Glomerular visceral epithelial cell (primary cell): ENCODE measurements around the gene UNC80.
A peak's percentile ranks its signal among the peaks of the same experiment; 100 is the strongest.

Source experiments
- DNase-seq: peaks from one replicate; pipeline ENCODE4 v3.0.0-alpha.2; 2016; ENCODE audit errors: extremely low spot score

Gene UNC80

DNA sequence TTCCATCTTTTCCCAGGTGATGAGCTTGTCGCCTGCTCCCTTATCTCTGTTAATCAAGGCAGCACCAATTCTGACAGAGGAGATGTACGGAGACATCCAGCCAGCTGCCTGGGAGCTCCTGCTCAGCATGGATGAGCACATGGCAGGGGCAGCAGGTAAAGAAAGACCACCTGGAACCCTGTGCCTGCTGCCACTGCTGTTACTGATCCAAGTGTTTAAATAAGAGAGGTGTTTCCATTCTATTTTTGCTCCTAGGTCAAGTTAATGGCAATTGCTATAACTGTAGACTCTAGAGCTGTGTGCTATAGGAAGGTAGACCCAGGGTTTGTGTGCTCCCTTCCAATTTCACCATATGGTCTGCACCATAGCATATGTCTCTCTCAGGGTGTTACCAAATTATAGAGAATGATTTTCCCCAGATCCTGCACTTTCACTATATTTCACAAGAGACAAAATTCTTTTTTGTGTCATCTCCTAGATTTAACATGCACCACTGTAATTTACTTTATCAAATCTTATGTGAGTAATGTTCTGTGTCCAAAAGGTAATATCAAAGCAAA, 142.2 kb downstream of the UNC80 start:
- no peak for DNase-seq

- no peak for DNase-seq
Observed at GRCh38 chr2:209917154-209917771, 145.6 kb downstream of the UNC80 start.

DNA sequence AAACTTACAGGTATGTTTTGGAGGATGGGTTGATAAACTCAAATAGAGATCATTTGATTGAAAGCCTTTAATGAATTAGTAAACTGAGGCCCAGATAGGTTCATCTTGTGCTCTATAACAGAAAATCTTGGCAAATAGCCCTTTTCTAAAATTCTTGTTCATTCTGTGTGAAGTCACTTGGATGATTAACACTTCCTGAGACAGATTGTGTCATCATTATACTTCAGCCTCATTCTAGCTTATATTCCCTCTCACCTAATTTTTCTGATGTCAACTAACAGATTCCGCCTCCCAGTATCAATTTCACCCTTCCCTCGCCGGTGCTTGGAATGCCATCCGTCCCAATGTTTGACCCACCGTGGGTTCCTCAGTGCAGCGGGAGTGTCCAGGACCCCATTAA, 146.6 kb downstream of the UNC80 start:
- DNase-seq = no peak

- DNase-seq = no peak
Observed at GRCh38 chr2:209922116-209922515, 150.5 kb downstream of the UNC80 start.

- DNase-seq = no peak
Observed at GRCh38 chr2:209929369-209929768, 157.7 kb downstream of the UNC80 start.

DNA sequence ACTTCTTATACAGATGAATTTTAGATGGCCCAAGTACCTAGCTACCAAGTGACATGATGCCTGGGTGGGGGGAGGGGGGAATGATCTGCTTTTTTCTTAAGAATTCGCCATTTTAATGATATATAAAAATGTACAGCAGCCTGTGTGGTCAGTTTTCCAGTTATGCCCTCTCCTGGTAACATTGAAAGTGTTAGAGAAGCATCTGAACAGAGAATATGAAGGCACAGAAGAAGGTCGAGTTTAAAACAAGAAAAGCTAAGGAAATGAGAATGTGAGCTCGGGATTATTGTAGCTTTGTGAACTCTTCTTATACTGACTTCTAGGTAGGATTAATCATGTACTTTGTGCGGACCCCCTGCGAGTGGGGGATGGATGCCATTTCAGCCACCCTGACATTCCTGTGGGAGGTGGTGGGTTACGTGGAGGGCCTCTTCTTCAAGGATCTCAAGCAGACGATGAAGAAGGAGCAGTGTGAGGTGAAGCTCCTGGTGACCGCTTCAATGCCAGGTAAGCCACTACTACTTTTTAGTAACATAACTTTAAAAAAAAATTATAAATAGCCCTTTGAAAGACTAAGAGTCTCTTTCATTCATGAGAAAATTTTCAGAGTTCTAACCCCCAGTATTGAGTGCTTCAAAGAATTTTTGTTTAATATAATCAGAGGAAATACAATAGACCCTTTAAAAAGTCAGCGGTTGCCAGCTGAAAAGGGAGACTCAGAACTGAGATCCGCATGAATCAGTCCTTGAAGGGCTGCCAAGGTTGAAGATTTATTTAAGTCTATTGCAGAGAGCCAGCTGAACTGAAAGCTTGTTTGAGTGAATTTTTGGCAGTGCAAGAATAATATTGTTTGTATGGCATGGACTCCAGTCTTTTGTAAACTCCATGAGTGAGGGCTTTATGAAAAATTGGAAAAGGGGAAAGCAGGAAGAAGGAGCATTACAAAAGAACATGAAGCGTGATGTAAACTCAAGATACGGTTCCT, 162.2 kb downstream of the UNC80 start:
- peak; percentile 26 for DNase-seq

- no peak for DNase-seq
Observed at GRCh38 chr2:209936106-209936666, 164.6 kb downstream of the UNC80 start.

DNA sequence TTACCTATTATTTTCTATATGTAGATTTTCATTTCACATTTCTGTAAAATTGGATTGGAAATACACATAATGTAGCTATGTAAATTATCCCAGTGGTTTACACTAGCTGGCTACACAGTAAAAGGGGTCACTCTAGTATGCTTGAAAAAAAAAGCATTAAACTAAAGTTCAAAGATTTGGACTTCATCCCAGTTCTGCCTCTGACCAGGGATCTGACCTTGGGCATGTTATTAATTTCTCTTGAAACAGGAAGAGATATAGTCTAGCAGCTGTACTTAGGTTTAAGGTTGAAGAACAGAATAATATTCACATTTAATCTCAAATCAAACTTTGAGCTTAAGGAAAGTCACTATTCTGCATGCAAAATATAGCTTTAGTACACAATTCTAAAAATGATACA, 166.3 kb downstream of the UNC80 start:
- no peak for DNase-seq

DNA sequence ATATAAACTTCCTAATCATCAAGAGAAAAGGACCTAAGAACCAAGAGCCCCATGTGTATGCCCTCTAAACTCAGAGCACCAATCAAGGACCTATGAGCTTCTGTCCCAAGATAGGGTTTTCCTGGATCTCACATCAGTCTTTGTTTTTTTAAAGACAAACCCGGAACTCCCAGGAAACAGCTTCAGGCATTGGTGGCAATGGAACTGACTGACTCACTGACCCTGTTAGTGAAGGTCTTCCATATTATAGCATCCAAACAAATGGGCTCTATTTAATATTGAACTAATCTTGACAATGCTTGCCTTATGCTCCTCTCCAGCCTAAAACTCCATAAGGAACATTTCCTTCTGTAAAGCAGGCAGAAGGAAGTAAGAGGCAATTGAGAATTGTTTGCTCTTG, 167.3 kb downstream of the UNC80 start:
- DNase-seq = no peak

DNA sequence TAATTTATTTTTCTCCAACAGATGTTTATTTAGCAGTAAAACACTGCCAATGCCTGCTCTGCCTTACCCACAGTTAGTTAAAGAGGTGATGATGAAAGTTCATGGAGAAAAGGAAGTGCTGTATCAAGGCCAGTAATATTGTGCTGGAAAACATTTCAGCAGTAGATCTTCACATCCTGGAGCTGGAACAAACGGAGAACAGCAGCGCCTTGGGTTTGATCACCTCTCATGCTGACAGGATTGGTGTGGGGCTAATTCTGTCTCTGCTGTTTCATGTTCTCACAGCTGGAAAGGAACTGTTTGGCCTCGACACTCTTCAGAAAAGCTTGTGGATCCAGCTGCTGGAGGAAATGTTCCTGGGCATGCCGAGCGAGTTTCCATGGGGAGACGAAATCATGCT, 169.3 kb downstream of the UNC80 start:
- no peak for DNase-seq

GRCh38 chr2:209942426-209942825, 170.8 kb downstream of the UNC80 start:
- no peak for DNase-seq

DNA sequence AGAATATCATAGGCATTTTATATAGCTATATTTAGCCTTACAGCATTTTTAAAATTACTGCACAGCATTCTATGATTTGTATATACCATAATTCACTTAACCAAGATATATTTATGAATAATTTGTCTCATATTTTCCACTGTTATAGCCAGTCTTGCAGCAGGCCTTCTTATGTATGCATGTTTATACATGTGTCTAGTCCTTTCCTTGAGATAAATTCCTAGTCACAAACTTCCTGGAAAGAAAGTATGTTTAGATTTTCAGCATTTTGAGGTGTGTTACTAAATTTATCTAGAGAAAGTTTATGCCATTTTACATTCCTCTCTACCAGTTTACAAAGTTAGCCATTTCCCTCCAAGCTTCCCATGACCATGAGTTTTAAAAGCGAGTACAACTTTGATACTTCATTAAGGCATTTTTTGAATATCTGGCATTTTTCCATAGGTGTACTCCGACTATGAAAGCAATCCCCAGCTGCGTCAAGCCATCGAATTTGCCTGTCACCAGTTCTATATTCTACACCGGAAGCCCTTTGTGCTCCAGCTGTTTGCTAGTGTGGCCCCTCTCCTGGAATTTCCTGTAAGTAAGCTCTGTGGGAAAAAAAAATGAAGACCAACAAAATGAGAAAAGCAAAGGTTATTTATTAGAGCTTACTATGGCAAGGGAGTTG, 171.4 kb downstream of the UNC80 start:
- DNase-seq = no peak

DNA sequence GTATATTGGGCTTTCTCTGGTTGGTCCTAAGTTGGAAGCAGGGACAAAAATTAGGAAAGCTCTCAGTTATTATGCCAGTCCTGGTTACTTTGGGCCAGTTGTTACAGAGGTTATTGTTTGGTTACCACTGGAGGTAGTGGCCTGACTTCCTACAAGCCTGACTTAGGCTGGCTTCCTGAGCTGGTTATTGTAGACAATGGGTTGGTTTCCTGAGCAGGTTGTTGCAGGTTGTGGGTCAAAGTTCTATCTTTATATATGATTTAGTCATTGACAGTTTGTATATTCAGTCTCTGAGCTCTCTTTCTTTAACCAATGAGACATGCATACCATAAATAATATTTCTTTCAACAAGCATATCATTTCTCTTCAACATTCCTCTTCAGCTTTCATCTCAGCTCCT, 172.1 kb downstream of the UNC80 start:
- no peak for DNase-seq

DNA sequence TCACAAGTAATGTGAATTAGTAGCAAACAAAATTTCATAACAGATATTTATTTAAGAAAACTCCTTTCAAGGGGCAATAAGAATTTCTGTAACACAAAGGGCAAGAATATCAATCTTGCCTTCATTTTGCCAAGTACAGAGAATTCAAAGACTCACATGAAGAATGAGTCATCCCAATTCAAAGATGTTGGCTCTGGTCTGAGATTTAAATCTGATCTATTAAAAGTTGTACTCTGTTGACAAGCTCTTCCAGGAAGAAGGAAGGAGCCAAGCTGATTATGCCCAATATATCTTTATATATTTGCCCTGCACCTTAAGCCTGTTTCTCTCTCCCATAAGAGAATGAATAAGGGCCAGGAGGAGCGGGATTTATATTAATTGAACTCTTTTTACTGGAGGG, 174.9 kb downstream of the UNC80 start:
- no peak for DNase-seq

- no peak for DNase-seq
Observed at GRCh38 chr2:209956271-209956670, 184.6 kb downstream of the UNC80 start.

DNA sequence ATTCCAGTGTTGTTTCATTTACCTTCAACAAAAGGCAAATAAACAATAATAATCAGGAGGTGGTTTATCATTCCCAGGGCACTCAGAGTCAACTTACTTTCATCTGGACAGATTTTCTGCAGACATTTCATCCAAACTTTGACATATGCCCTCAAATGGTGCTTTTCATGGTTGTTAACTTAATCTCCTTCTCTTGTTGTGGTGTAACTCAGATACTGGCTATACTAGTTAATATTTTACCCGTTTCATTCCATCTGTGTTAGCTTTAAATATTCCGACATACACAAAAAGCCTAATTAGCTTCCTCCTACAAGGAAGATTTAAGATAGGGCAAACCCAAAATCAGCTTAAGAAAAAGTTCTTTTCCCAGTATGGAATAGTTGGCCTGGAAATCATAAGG, 186.4 kb downstream of the UNC80 start:
- no peak for DNase-seq

DNA sequence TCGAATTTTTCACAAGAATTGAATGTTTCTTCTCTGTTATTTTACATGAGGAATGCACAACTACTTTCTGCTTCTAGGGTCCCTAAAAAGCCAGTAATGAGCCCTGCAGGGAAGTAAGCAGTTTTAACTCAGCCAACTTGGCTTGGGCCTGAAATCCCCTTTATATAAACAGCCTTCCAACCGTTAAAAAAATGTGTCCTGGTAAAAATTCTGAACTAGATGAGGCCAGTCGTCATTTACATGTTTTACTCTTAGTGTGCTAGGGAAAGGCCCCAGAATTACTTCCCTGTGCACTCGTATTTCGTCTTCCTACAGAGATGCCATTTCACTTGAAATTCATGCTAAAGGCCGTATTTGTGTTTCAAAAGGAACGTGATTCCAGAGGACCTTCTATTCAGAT, 188.4 kb downstream of the UNC80 start:
- no peak for DNase-seq

GRCh38 chr2:209960676-209961630, 189.3 kb downstream of the UNC80 start:
- DNase-seq = peak; percentile 58

DNA sequence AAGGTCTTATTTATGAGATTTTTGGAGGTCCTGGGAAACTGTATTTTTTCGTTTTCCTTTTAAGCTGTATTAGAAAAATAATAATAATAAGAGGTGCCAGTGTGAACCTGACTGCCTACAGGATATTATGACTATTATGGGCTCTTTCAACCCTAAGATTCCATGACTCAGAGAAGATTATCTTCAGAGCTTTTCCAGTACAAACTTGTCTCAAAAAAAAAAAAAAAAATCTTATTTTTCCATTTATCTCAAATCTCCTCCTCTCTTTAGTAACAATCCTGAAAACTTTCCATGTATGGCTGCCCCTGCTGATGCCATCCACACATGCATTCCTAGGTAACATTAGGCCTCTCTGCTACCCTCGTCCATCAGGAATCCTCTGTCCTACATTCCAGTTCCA, 194.1 kb downstream of the UNC80 start:
- no peak for DNase-seq

- DNase-seq = no peak
Observed at GRCh38 chr2:209969692-209970091, 198.1 kb downstream of the UNC80 start.

DNA sequence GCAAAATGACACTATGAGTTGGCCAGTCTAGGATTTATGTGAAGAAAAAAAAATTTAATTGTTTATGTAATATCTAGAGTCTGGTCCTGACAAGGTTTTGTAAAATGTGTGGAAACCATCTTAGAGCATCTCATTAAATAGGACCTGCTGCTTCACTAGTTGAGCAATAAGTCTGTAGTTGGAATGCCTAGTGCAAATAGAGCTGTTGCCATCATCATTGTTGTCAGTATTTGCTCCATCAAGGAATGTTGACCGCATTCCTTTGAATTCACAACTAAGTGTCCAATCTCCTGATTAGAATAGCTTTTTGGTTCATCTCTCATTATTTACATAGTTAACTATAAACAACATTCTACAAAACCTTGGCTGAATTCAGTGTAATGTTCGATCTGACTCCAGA, 198.6 kb downstream of the UNC80 start:
- DNase-seq = no peak
